Neuron (in vitro differentiated cells): ENCODE measurements around the gene NSF.
"Not testable (repeated sequence)": the region's sequence is repeated elsewhere in the genome, so short reads cannot be mapped to it uniquely, and the experiment has no call there.

Source experiments
- H2AFZ ChIP-seq: one replicate; pipeline ENCODE4 v1.6.1; 2013; ENCODE audit warnings: low read depth, mild to moderate bottlenecking, inconsistent platforms, low read length, moderate library complexity
- H3K27me3 ChIP-seq: one replicate; pipeline ENCODE4 v1.6.1; 2013; ENCODE audit warnings: low read length; ENCODE audit not compliant: insufficient read depth
- H3K36me3 ChIP-seq: one replicate; pipeline ENCODE4 v1.6.1; 2013; ENCODE audit warnings: low read length; ENCODE audit not compliant: insufficient read depth
- H3K4me1 ChIP-seq: one replicate; pipeline ENCODE4 v1.6.1; 2013; ENCODE audit warnings: low read length; ENCODE audit not compliant: insufficient read depth
- H3K4me3 ChIP-seq: 2 replicates; pipeline ENCODE4 v1.5.1; 2013; ENCODE audit warnings: mild to moderate bottlenecking, low read length, moderate library complexity
- H3K9me3 ChIP-seq: one replicate; pipeline ENCODE4 v1.6.1; 2013; ENCODE audit warnings: low read length

The NSF gene

GRCh38 chr17:46649246-46649645 lies 58.8 kb downstream of the NSF start:
- H3K27me3 ChIP-seq, H3K36me3 ChIP-seq, H3K9me3 ChIP-seq, H3K4me1 ChIP-seq, H2AFZ ChIP-seq, H3K4me3 ChIP-seq: not testable (repeated sequence)

GRCh38 chr17:46652024-46652643 lies 61.7 kb downstream of the NSF start:
- H3K9me3 ChIP-seq, H3K27me3 ChIP-seq, H3K4me1 ChIP-seq, H3K4me3 ChIP-seq, H3K36me3 ChIP-seq, H2AFZ ChIP-seq: not testable (repeated sequence)

- not testable (repeated sequence) for H3K4me3 ChIP-seq, H3K36me3 ChIP-seq, H3K9me3 ChIP-seq, H2AFZ ChIP-seq, H3K27me3 ChIP-seq, H3K4me1 ChIP-seq
Measured at GRCh38 chr17:46658235-46658634, 67.8 kb downstream of the NSF start.

- not testable (repeated sequence) for H3K36me3 ChIP-seq, H3K9me3 ChIP-seq, H3K4me3 ChIP-seq, H3K27me3 ChIP-seq, H2AFZ ChIP-seq, H3K4me1 ChIP-seq
Measured at GRCh38 chr17:46659702-46660101, 69.2 kb downstream of the NSF start.

- not testable (repeated sequence) for H3K4me3 ChIP-seq
Measured at GRCh38 chr17:46663123-46663522, 72.7 kb downstream of the NSF start.

GRCh38 chr17:46663552-46663951 lies 73.1 kb downstream of the NSF start:
- not testable (repeated sequence) for H2AFZ ChIP-seq, H3K4me1 ChIP-seq, H3K27me3 ChIP-seq, H3K4me3 ChIP-seq, H3K36me3 ChIP-seq, H3K9me3 ChIP-seq

More at GRCh38 chr17:46663123-46663522, 72.7 kb downstream of the NSF start:
- not testable (repeated sequence) for H3K36me3 ChIP-seq, H3K4me1 ChIP-seq, H2AFZ ChIP-seq, H3K27me3 ChIP-seq, H3K9me3 ChIP-seq

GRCh38 chr17:46665969-46666368 lies 75.5 kb downstream of the NSF start:
- H3K27me3 ChIP-seq, H3K4me1 ChIP-seq, H2AFZ ChIP-seq, H3K36me3 ChIP-seq, H3K9me3 ChIP-seq, H3K4me3 ChIP-seq: not testable (repeated sequence)

- H3K9me3 ChIP-seq, H3K4me1 ChIP-seq, H3K27me3 ChIP-seq, H2AFZ ChIP-seq, H3K36me3 ChIP-seq, H3K4me3 ChIP-seq: not testable (repeated sequence)
Measured at GRCh38 chr17:46670789-46671188, 80.3 kb downstream of the NSF start.

- H3K4me3 ChIP-seq, H3K36me3 ChIP-seq, H2AFZ ChIP-seq, H3K27me3 ChIP-seq, H3K4me1 ChIP-seq, H3K9me3 ChIP-seq: not testable (repeated sequence)
Measured at GRCh38 chr17:46672777-46673176, 82.3 kb downstream of the NSF start.

GRCh38 chr17:46677819-46678218 lies 87.3 kb downstream of the NSF start:
- H3K27me3 ChIP-seq, H3K4me1 ChIP-seq, H3K4me3 ChIP-seq, H3K9me3 ChIP-seq, H2AFZ ChIP-seq, H3K36me3 ChIP-seq: not testable (repeated sequence)

- H3K27me3 ChIP-seq, H3K36me3 ChIP-seq, H3K4me1 ChIP-seq, H3K4me3 ChIP-seq, H2AFZ ChIP-seq, H3K9me3 ChIP-seq: not testable (repeated sequence)
Measured at GRCh38 chr17:46683653-46684052, 93.2 kb downstream of the NSF start.

GRCh38 chr17:46685284-46685683 lies 94.8 kb downstream of the NSF start:
- H3K9me3 ChIP-seq, H2AFZ ChIP-seq, H3K4me3 ChIP-seq, H3K27me3 ChIP-seq, H3K36me3 ChIP-seq, H3K4me1 ChIP-seq: not testable (repeated sequence)

- H3K27me3 ChIP-seq, H2AFZ ChIP-seq, H3K36me3 ChIP-seq, H3K4me1 ChIP-seq, H3K9me3 ChIP-seq, H3K4me3 ChIP-seq: not testable (repeated sequence)
Measured at GRCh38 chr17:46692196-46692595, 101.7 kb downstream of the NSF start.

GRCh38 chr17:46693283-46693682 lies 102.8 kb downstream of the NSF start:
- H3K36me3 ChIP-seq, H3K4me1 ChIP-seq, H3K27me3 ChIP-seq, H3K9me3 ChIP-seq, H2AFZ ChIP-seq, H3K4me3 ChIP-seq: not testable (repeated sequence)
